HG03469 (cell line): Measurements from ENCODE around the gene KRT20.
"Not testable (repeated sequence)": the region's sequence is repeated elsewhere in the genome, so short reads cannot be mapped to it uniquely, and the experiment has no call there.

Experiments used
- ATAC-seq: cut with Tn5 transposase; IDR thresholded peaks from one replicate; pipeline ENCODE4 v1.9.1; 2021; ENCODE audit warnings: mild to moderate bottlenecking, moderate library complexity, moderate number of reproducible peaks; ENCODE audit not compliant: unreplicated experiment

KRT20 gene

GRCh38 chr17:40884708-40885512 is at the start of gene KRT20:
Gene KRT20 (minus strand): TSS chr17:40885242. CDS start chr17:40885185, 57 bp downstream.
- ATAC-seq: no peak

- no peak for ATAC-seq
Measured at GRCh38 chr17:40932608-40933007, 47.6 kb upstream of the KRT20 start.

GRCh38 chr17:40931311-40931710 is 46.3 kb upstream of the KRT20 start:
- ATAC-seq: no peak

GRCh38 chr17:40926341-40926740 is 41.3 kb upstream of the KRT20 start:
- no peak for ATAC-seq

GRCh38 chr17:40922239-40922638 is 37.2 kb upstream of the KRT20 start:
- no peak for ATAC-seq

- no peak for ATAC-seq
Measured at GRCh38 chr17:40921026-40921425, 36.0 kb upstream of the KRT20 start.

GRCh38 chr17:40917116-40917515 is 32.1 kb upstream of the KRT20 start:
- ATAC-seq: not testable (repeated sequence)

- no peak for ATAC-seq
Measured at GRCh38 chr17:40916366-40916765, 31.3 kb upstream of the KRT20 start.

- no peak for ATAC-seq
Measured at GRCh38 chr17:40915721-40916256, 30.7 kb upstream of the KRT20 start.

GRCh38 chr17:40915199-40915661 is 30.2 kb upstream of the KRT20 start:
- ATAC-seq: no peak

GRCh38 chr17:40914075-40914855 is 29.2 kb upstream of the KRT20 start:
- ATAC-seq: no peak

GRCh38 chr17:40912486-40913210 is 27.6 kb upstream of the KRT20 start:
- no peak for ATAC-seq

- no peak for ATAC-seq
Measured at GRCh38 chr17:40910441-40910841, 25.4 kb upstream of the KRT20 start.

- ATAC-seq: no peak
Measured at GRCh38 chr17:40909755-40910154, 24.7 kb upstream of the KRT20 start.

- no peak for ATAC-seq
Measured at GRCh38 chr17:40909351-40909750, 24.3 kb upstream of the KRT20 start.

GRCh38 chr17:40906613-40907012 is 21.6 kb upstream of the KRT20 start:
- no peak for ATAC-seq

- ATAC-seq: no peak
Measured at GRCh38 chr17:40905370-40905769, 20.3 kb upstream of the KRT20 start.

GRCh38 chr17:40903129-40903847 is 18.2 kb upstream of the KRT20 start:
- ATAC-seq: no peak

GRCh38 chr17:40902498-40902897 is 17.5 kb upstream of the KRT20 start:
- no peak for ATAC-seq

- ATAC-seq: no peak
Measured at GRCh38 chr17:40901981-40902474, 17.0 kb upstream of the KRT20 start.
